ENCODE results near the gene KRTAP5-3.

KRTAP5-3 gene

DNA sequence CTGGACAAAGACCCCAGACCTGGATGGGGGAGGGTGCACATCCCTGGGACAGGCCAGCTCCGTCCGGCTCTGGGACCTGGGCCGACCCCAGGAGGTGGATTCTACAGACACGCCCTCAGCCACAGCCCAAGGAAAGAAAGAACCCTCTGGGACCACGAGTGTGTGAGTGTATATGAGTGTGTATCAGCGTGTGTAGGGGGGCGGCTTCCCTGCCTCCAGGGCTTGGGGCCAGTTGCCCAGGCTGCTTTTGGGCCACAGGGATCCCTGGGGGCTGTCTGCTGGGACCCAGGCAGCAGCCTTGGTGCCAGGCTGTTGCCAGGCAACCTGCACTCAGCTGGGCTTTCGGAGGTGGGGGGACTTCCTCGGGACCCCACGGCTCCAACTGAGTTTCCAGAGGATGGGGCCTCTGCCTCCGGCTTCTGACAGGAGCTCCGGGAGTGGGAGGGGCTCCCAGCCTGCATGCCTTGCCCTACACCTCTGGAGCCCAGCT, 45.1 kb downstream of the KRTAP5-3 start:
- DNase-seq: no peak

DNA sequence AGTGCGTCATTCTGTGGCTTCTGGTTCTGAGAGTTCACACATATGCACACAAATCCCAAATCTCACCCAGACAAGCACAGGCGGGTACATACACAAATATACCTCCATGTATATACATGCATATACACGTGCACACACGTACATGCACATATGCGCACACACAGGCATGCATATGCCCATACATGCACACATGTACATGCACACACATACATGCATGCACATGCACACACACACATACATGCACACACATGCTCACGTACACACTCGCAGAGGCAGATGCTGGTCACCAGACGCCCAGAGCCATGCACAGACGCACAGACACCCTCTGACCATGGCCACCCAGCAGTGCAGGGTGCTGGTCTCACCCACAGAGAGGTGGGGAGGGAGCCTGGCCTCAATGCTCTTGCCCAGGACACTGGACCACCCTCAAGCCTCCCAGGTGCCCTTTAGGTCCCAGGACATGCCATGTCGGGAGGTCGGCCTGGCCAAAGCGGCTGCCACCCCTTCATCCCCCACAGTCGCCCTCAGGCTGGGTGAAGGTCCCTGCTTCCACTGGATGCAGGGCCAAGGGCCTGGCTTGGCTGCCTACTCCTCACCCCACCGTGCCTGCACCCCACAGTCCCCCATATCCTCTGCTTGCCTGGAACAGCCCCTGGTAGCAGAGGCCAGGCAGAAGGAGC, 45.7 kb downstream of the KRTAP5-3 start:
- DNase-seq: no peak

DNA sequence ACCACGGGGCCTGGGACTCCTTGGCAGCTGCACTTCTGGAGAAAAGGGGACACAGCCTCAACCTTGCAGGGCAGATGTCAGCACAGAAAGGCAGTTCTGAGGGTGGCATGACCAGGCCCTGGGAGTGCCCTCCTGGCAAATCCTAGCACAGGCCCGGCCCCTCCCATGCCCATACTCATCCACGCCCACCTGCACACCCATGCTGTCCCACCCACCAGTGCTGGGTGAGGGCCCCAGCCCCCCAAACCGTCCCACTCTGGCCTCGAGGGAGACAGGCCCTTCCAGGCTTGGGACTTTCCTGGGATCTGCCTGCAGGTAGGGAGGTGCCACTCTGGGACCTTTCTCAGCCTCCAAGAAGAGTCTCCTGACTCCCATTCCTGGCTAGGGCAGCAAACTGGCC, 46.3 kb downstream of the KRTAP5-3 start:
- DNase-seq: no peak

DNA sequence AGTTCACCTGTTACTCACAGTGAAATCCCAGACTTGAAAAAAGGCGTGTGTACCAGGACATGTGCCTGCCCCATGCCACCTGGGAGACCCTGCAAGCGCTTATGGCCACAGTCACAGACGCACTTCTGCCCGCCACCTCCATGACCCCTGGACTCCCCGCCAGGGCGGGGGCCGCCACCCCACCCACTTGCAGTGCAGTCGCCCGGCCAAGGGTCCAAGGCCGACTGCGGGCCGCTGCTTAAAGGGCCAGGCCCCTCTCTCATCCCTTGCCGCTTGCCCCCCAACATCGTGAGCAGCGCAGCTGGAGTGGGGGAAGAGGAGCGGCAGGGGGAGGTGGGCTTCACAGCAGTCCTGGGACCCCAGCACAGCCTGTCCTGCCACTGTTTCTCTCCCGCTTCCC, 47.0 kb downstream of the KRTAP5-3 start:
- DNase-seq: no peak

DNA sequence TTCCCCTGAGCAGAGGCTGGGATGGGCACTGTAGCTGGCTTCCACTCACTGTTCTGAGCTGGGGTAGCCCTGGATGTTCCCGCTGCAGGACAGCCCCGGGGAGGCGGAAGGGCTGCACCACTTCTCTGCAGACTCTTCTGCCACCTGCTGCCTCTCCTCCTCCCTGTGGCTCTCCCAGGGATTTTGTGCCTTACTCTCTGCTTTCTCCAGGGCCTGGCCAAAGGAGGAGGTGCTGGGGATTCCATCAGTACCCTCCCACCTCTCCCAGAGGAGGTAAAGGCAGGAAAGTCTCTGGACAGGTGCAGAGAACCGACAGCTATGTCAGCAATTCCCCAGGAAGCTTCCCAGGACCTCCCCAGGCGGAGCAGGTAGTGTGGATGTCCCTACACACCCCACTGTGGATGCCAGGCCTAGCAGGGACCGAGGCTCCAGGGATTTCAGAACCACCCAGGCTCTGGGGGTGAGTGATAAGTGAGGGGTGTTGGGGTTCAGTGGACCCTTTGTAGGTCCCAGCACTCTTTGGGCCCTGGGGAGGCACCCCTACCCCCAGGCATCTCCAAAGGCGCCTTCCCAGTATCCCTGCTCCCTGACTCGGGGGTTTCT, 47.5 kb downstream of the KRTAP5-3 start:
- DNase-seq: no peak

DNA sequence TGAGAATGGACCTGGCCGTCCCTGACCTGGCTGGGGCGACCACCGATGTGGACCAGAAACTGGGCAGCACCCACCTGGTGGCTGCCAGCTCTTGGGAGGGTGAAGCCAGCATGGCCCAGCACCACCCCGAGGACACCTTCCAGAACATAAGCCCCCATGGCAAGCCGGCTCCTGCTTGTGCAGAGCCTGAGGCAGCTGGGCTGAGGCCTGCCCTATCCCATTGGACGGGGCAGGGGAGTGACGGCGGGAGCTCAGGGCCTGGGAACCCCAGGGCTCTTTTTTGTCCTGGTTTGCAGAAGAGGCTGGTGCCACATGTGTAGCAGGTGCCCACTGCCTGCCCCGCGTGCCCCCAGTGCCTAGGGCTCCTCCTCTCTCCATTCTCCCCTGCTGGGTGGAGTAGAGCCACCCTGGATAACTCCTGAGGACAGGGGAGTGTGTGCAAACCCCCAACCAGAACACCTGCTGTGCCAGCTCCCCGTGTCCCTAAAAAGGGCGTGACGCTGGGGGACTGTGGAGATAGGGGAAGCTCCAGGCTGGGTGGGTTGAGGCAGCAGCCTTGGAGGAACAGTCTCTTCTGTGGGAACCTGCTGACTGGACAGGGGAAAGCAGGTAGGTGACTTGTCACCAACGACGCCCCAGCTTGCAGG, 48.1 kb downstream of the KRTAP5-3 start:
- no peak for DNase-seq

DNA sequence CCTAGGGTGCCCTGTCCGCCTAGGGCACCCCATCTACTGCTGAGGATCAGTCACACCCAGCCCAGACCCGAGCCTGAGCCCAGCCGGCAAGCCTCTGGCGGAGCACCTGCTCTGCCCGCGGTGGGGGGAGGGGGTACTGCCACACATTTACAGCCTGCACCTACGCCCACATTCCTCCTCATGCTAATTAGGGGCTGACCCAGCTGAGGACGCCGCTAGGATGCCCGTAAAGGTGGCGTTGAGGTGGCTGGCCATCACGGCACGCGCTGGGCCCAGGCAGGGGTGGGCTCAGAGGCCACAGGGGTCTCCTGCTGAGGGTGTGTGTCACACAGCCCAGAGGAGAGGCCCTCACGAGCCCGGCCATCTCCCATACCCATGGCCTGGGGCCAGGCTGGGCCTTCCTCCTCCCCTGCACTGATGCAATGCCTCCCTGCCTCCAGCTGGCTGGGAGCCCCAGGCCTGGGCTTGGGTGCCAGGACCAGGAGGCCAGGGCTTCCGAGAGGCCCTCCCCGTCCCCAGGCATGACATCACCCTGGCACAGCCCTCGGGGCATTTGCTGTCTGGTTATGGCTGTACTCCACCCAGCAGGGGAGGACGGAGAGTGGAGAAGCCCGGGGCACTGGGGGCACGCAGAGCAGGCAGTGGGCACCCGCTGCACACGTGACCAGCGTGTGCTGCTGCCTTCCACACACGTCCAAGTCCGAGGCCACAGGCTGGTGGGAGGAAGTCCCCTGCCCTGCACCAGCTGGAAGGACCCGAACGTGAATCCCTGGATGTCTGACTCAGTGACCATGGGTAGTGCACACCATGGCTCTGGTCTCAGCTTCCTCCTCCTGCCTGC, 48.9 kb downstream of the KRTAP5-3 start:
- DNase-seq: no peak

DNA sequence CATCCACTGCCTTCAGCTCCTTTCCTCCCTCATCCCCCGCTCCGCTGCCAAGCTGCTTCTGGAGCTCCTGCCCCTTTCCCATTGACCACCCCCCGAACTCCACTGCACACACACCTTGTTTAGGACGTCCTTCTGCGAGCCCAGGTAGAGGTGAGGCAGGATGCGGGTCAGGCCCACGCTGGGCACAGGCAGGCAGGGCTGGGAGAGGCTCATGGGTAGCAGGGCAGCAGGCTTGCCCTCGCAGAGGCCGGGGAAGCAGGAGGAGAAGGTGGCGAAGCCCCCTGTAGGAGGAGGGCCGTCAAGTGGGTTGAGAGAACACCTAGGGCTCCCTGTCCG, 49.5 kb downstream of the KRTAP5-3 start:
- DNase-seq: no peak

DNA sequence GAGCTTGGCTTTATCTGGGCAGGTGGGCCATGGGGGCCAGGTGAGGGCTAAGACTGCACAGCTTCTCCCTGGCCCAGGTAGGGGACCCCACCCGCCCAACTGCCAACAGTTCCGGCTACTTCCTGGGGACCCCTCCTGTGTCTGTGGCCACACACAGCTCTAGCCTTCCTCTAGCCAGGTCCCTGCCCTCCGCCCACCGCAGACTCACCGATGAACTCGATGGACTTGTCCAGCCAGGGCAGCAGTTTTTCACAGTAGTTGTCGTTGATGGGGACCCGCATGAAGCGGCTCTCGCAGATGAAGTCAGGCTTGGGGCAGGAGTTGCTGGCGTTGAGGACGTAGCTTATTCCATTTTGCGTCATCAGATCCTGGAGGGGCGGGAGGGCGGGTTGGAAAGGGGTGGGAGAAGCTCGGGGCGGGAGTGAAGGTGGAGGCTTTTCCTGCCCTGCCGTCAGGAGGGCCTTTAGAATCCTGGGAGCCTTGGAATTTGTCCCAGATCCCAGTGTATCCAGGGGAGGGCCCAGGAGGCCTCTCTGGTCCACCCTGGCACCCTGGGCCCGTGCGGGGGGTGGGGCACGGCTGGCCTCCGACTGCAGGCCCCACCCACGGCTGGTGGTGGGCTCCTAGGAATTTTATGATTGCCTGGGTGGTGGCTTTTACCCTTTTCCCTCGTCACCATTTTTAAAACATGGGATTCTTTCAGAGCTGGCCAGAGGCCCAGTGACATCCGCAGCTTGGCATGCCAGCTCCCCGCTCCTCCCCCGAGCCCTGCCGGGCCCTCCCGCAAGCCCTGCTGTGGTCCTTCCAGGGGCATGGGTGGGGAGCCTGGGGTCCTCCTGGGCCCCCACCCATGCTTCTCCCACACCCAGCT, 50.1 kb downstream of the KRTAP5-3 start:
- no peak for DNase-seq
